PC-9 (cell line): ENCODE results near the gene MALRD1.

Experiments used
- EZH2 ChIP-seq: fragments of 200-600 bp; sonication (generic); IDR thresholded peaks from 2 replicates; pipeline ENCODE4 v1.8.0; 2017; ENCODE audit warnings: antibody characterized with exemption, low read depth
- TF ChIP-seq, protein P1 (sequence below): fragments of 200-600 bp; sonication (generic); conservative IDR thresholded peaks from 2 replicates; pipeline ENCODE4 v1.6.1; 2017; ENCODE audit warnings: mixed run types, antibody characterized with exemption, mild to moderate bottlenecking, moderate library complexity

- no peak for TF ChIP-seq EZH2
- TF ChIP-seq, protein P1, sequence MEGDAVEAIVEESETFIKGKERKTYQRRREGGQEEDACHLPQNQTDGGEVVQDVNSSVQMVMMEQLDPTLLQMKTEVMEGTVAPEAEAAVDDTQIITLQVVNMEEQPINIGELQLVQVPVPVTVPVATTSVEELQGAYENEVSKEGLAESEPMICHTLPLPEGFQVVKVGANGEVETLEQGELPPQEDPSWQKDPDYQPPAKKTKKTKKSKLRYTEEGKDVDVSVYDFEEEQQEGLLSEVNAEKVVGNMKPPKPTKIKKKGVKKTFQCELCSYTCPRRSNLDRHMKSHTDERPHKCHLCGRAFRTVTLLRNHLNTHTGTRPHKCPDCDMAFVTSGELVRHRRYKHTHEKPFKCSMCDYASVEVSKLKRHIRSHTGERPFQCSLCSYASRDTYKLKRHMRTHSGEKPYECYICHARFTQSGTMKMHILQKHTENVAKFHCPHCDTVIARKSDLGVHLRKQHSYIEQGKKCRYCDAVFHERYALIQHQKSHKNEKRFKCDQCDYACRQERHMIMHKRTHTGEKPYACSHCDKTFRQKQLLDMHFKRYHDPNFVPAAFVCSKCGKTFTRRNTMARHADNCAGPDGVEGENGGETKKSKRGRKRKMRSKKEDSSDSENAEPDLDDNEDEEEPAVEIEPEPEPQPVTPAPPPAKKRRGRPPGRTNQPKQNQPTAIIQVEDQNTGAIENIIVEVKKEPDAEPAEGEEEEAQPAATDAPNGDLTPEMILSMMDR, result no peak
These were observed 203.9 kb downstream of the MALRD1 start for GRCh38 chr10:19252531-19252930.
